ENCODE measurements around the gene FCGR3B.
"Not testable (repeated sequence)": the region's sequence is repeated elsewhere in the genome, so short reads cannot be mapped to it uniquely, and the experiment has no call there.

The FCGR3B gene

GRCh38 chr1:161638251-161638993 is 7.4 kb upstream of the FCGR3B start:
- not testable (repeated sequence) for DNase-seq

- DNase-seq = not testable (repeated sequence)
Measured at GRCh38 chr1:161636976-161637375, 6.0 kb upstream of the FCGR3B start.

GRCh38 chr1:161636189-161636782 is 5.3 kb upstream of the FCGR3B start:
- not testable (repeated sequence) for DNase-seq

GRCh38 chr1:161634993-161635392 is 4.0 kb upstream of the FCGR3B start:
- not testable (repeated sequence) for DNase-seq

GRCh38 chr1:161630128-161630742 is 741 bp downstream of the FCGR3B start:
- DNase-seq = not testable (repeated sequence)

- not testable (repeated sequence) for DNase-seq
Measured at GRCh38 chr1:161626445-161627146, 4.4 kb downstream of the FCGR3B start.

GRCh38 chr1:161624605-161625004 is 6.4 kb downstream of the FCGR3B start:
- not testable (repeated sequence) for DNase-seq

- DNase-seq = not testable (repeated sequence)
Measured at GRCh38 chr1:161623401-161624051, 7.5 kb downstream of the FCGR3B start.

- DNase-seq = not testable (repeated sequence)
Measured at GRCh38 chr1:161622054-161622453, 8.9 kb downstream of the FCGR3B start.

- DNase-seq = peak; percentile 85 to 86
Measured at GRCh38 chr1:161621181-161622000, 9.6 kb downstream of the FCGR3B start.

GRCh38 chr1:161620399-161620798 is 10.6 kb downstream of the FCGR3B start:
- DNase-seq = not testable (repeated sequence)

- not testable (repeated sequence) for DNase-seq
Measured at GRCh38 chr1:161618517-161618916, 12.5 kb downstream of the FCGR3B start.

GRCh38 chr1:161616417-161616816 is 14.6 kb downstream of the FCGR3B start:
- DNase-seq = not testable (repeated sequence)

GRCh38 chr1:161613142-161613514 is 17.8 kb downstream of the FCGR3B start:
- DNase-seq = not testable (repeated sequence)

- peak; percentile 80 to 82 for DNase-seq
Measured at GRCh38 chr1:161612322-161613141, 18.4 kb downstream of the FCGR3B start.

- DNase-seq = peak; percentile 32 to 45
Measured at GRCh38 chr1:161611866-161612321, 19.1 kb downstream of the FCGR3B start.

GRCh38 chr1:161610198-161610597 is 20.8 kb downstream of the FCGR3B start:
- not testable (repeated sequence) for DNase-seq

- not testable (repeated sequence) for DNase-seq
Measured at GRCh38 chr1:161606541-161607336, 24.2 kb downstream of the FCGR3B start.

GRCh38 chr1:161605762-161606540 is 25.0 kb downstream of the FCGR3B start:
- DNase-seq = not testable (repeated sequence)
